Heart left ventricle (tissue), 13 donors: Measurements from ENCODE around the gene UBL3.

Experiments
- CTCF ChIP-seq, 12 donors: fragments of 200-600 bp; sonication (generic) in 4 of 12; IDR thresholded peaks; one replicate each; pipeline versions ENCODE4 v1.5.0 to v1.8.0; 2018 to 2022; ENCODE audit warnings: antibody characterized with exemption in 12 of 12, mild to moderate bottlenecking in 5 of 12
- POLR2A ChIP-seq, 2 donors: fragments of 450-650 bp; IDR thresholded peaks; one replicate each; pipeline ENCODE4 v1.6.1; 2017; ENCODE audit warnings: antibody characterized with exemption in 2 of 2, mild to moderate bottlenecking in 2 of 2, moderate library complexity in 2 of 2
- donor health status: ischemic (EF 13 %, LVEDD 7.1; RV severe dilation, severe dysfunction).
- donor health status: DM: no; HTN: yes; CAD: no.
- donor health status: DM: no; HTN: no; CAD: no.
- donor health status: ischemic (EF 25% LVEDD 6.9; RV normal size, moderate dysfunction).
- donor health status: ischemic (EF 25% LVEDD 5.7; RV mildly dilated, moderate dysfunction).
- donor health status: ischemic (EF 35%, LVEDD 5.7; RV mildly dilated, moderate dysfunction).
- donor health status: nonischemic (EF 11% LVEDD 7.7; RV severe dilation, severe dysfunction).
- donor health status: DM: yes; HTN: yes; CAD: no.
- donor health status: PGD.
- donor health status: ischemic (EF 29% LVEDD 5.4; RV normal size, mild dysfunction).
- donor health status: nonischemic (EF 23%, LVEDD 6.1; RV moderate dilation, normal function).

- no peak for TF ChIP-seq CTCF (IDR thresholded peaks at IDR 0.05)
- TF ChIP-seq POLR2A (IDR thresholded peaks at IDR 0.05): no peak
These were observed 89.3 kb downstream of the UBL3 start for GRCh38 chr13:29761160-29761559.
